COLO668 (cell line): ENCODE results near the gene PAQR4.

ENCODE experiments used
- DNase-seq: peaks from one replicate; lab custom pipeline; 2025; ENCODE audit not compliant: unreplicated experiment; lab: John Stamatoyannopoulos, UW

PAQR4 gene

GRCh38 chr16:2963723-2964474, 5.2 kb upstream of the PAQR4 start, which contains the start of gene KREMEN2:
KREMEN2 (plus strand) TSS chr16:2964275; CDS start chr16:2964521, 246 bp downstream.
- peak; percentile 58 for DNase-seq

- DNase-seq: peak; percentile 68
Measured at GRCh38 chr16:2964475-2965336, 4.4 kb upstream of the PAQR4 start.

GRCh38 chr16:2966043-2966807, 2.9 kb upstream of the PAQR4 start:
- no peak for DNase-seq

- DNase-seq: peak; percentile 48
Measured at GRCh38 chr16:2966808-2967191, 2.3 kb upstream of the PAQR4 start.

GRCh38 chr16:2967211-2967631, 1.9 kb upstream of the PAQR4 start:
- DNase-seq: no peak

- no peak for DNase-seq
Measured at GRCh38 chr16:2967721-2968161, 1.4 kb upstream of the PAQR4 start.

GRCh38 chr16:2968368-2968737, 795 bp upstream of the PAQR4 start:
- peak; percentile 71 for DNase-seq

GRCh38 chr16:2969545-2970521, 685 bp downstream of the PAQR4 start:
- DNase-seq: peak; percentile 83

- no peak for DNase-seq
Measured at GRCh38 chr16:2970563-2970962, 1.4 kb downstream of the PAQR4 start.

- no peak for DNase-seq
Measured at GRCh38 chr16:2971134-2971984, 2.2 kb downstream of the PAQR4 start.

- DNase-seq: no peak
Measured at GRCh38 chr16:2971985-2972784, 3.0 kb downstream of the PAQR4 start.

- no peak for DNase-seq
Measured at GRCh38 chr16:2973093-2973492, 3.9 kb downstream of the PAQR4 start.

GRCh38 chr16:2973605-2974318, 4.6 kb downstream of the PAQR4 start:
- DNase-seq: no peak

GRCh38 chr16:2974319-2975056, 5.3 kb downstream of the PAQR4 start:
- DNase-seq: no peak

- no peak for DNase-seq
Measured at GRCh38 chr16:2975161-2975795, 6.1 kb downstream of the PAQR4 start.

- no peak for DNase-seq
Measured at GRCh38 chr16:2976201-2976600, 7.1 kb downstream of the PAQR4 start.

GRCh38 chr16:2976673-2977072, 7.5 kb downstream of the PAQR4 start:
- no peak for DNase-seq
